Endodermal cell (in vitro differentiated cells): ENCODE results near the gene UBQLN2. TPM values are rescaled to one million over a fixed set of nuclear protein-coding genes. Genes with fewer than 3 reads are reported as not detected.

ENCODE experiments used
- DNase-seq: peaks from one replicate; pipeline ENCODE4 v3.0.0-alpha.2; 2017
- H3K27ac ChIP-seq: 2 replicates; pipeline ENCODE4 v1.5.1; 2013; ENCODE audit warnings: mild to moderate bottlenecking, low read depth, low read length, moderate library complexity
- H3K27me3 ChIP-seq: 2 replicates; pipeline ENCODE4 v1.6.1; 2013; ENCODE audit warnings: mild to moderate bottlenecking, low read length, moderate library complexity; ENCODE audit not compliant: insufficient read depth, control insufficient read depth, poor library complexity, severe bottlenecking
- H3K36me3 ChIP-seq: 2 replicates; pipeline ENCODE4 v1.7.0; 2013; ENCODE audit warnings: mild to moderate bottlenecking, low read length, moderate library complexity; ENCODE audit not compliant: control insufficient read depth, insufficient read depth
- H3K4me1 ChIP-seq: one replicate; pipeline ENCODE4 v1.7.0; 2013; ENCODE audit warnings: low read length; ENCODE audit not compliant: control insufficient read depth, insufficient read depth
- H3K4me3 ChIP-seq: 2 replicates; pipeline ENCODE4 v1.5.1; 2013; ENCODE audit warnings: mild to moderate bottlenecking, low read length, moderate library complexity
- H3K9ac ChIP-seq: 2 replicates; pipeline ENCODE4 v1.6.1; 2013; ENCODE audit warnings: mild to moderate bottlenecking, low read length, moderate library complexity; ENCODE audit not compliant: poor library complexity, severe bottlenecking; ENCODE audit errors: extremely low read depth
- H3K9me3 ChIP-seq: 2 replicates; pipeline ENCODE4 v1.6.1; 2013; ENCODE audit warnings: mild to moderate bottlenecking, low read length, moderate library complexity; ENCODE audit not compliant: control insufficient read depth
- H3K27ac Mint-ChIP-seq: 2 replicates; pipeline ENCODE4 v1.8.0; 2020; ENCODE audit warnings: mixed read lengths
- H3K27me3 Mint-ChIP-seq: 2 replicates; pipeline ENCODE4 v1.8.0; 2021; ENCODE audit warnings: mild to moderate bottlenecking, mixed read lengths; ENCODE audit not compliant: insufficient read depth
- H3K36me3 Mint-ChIP-seq: 2 replicates; pipeline ENCODE4 v1.8.0; 2020; ENCODE audit warnings: low read depth, mixed read lengths
- H3K4me1 Mint-ChIP-seq: 2 replicates; pipeline ENCODE4 v1.8.0; 2020; ENCODE audit warnings: mixed read lengths
- H3K4me3 Mint-ChIP-seq: 2 replicates; pipeline ENCODE4 v1.8.0; 2020; ENCODE audit warnings: mild to moderate bottlenecking, moderate library complexity, mixed read lengths
- H3K9me3 Mint-ChIP-seq: 2 replicates; pipeline ENCODE4 v1.8.0; 2020; ENCODE audit warnings: mild to moderate bottlenecking, mixed read lengths
- CTCF ChIP-seq: fragments of 200-600 bp; sonication (generic); conservative IDR thresholded peaks from 2 replicates; pipeline ENCODE4 v1.5.0; 2021; ENCODE audit warnings: antibody characterized with exemption, mild to moderate bottlenecking
- WGBS, 2 experiments: methylation state at CpG; one replicate each; pipeline versions ENCODE4 v1.1.5 to v1.1.7; 2013; ENCODE audit warnings: missing lambda C conversion rate in 2 of 2, mixed read lengths in 1 of 2; ENCODE audit not compliant: insufficient coverage in 1 of 2, insufficient read length in 1 of 2; 5-methylcytosine and 5-hydroxymethylcytosine counted together
- total RNA-seq, 2 donors: library from RNA; stranded (reverse); fragmentation: NEBNext Ultra II Directional in 1 of 2; extraction: Animal tissue kit (Norgen Biotek cat#: 25700) in 1 of 2; gene quantifications; 2 replicates in 1 of 2; 3 replicates in 1 of 2; pipeline ENCODE4 v1.2.1, GENCODE V29; 2021

The UBQLN2 gene
- total RNA-seq, 2 donors from 2014 or later, result 28.9 to 31.3 TPM

- Mint-ChIP-seq H3K9me3 (peaks cover 17% of the 10 kb centered on the region), H3K27me3 (no peaks in the 10 kb centered on the region), H3K27ac (no peak overlapping the region), H3K4me3 (no peak overlapping the region), H3K36me3 (no peaks in the 10 kb centered on the region), H3K4me1 (no peaks in the 10 kb centered on the region)
- H3K9me3 ChIP-seq, result no peaks in the 10 kb centered on the region
- H3K36me3 ChIP-seq, result no peaks in the 10 kb centered on the region
- H3K4me3 ChIP-seq, result no peak overlapping the region
- no peak for TF ChIP-seq CTCF
- no peaks in the 10 kb centered on the region for H3K27me3 ChIP-seq
- no peak overlapping the region for H3K27ac ChIP-seq
- no peak for DNase-seq
- 93% methylated on average over 2 of the region's 2 CpGs; no CpG with 5 or more reads in 1 of the 2 experiments for WGBS, 2 experiments
- no peaks in the 10 kb centered on the region for H3K4me1 ChIP-seq
- H3K9ac ChIP-seq, result no peak overlapping the region
Observed at GRCh38 chrX:56557376-56557929, 6.0 kb upstream of the UBQLN2 start.

GRCh38 chrX:56564164-56564885 is 898 bp downstream of the UBQLN2 start:
- peak overlapping the region; percentile 90 for H3K27ac Mint-ChIP-seq
- Histone ChIP-seq H3K27ac (peak overlapping the region; percentile 86), H3K4me3 (peak overlapping the region; percentile 96), H3K36me3 (peaks cover 8% of the 10 kb centered on the region), H3K4me1 (no peaks in the 10 kb centered on the region), H3K9me3 (no peaks in the 10 kb centered on the region), H3K27me3 (no peaks in the 10 kb centered on the region), H3K9ac (peak overlapping the region; percentile 85)
- H3K36me3 Mint-ChIP-seq, result peaks cover 7% of the 10 kb centered on the region
- H3K9me3 Mint-ChIP-seq, result peaks cover 30% of the 10 kb centered on the region
- TF ChIP-seq CTCF, result no peak
- WGBS, 2 experiments, result 4% methylated on average over 23 of the region's 23 CpGs; no CpG with 5 or more reads in 1 of the 2 experiments
- no peak for DNase-seq
- H3K4me1 Mint-ChIP-seq, result peaks cover 4% of the 10 kb centered on the region
- peak overlapping the region; percentile 57 for H3K4me3 Mint-ChIP-seq
- no peaks in the 10 kb centered on the region for H3K27me3 Mint-ChIP-seq

GRCh38 chrX:56564921-56565840 is 1.8 kb downstream of the UBQLN2 start:
- 14 to 20% methylated on average over 1 to 18 of the region's 20 CpGs for WGBS, 2 experiments
- Histone ChIP-seq H3K27me3 (no peaks in the 10 kb centered on the region), H3K36me3 (peaks cover 14% of the 10 kb centered on the region), H3K4me1 (no peaks in the 10 kb centered on the region), H3K9me3 (no peaks in the 10 kb centered on the region), H3K27ac (no peak overlapping the region), H3K4me3 (peak overlapping the region; percentile 96), H3K9ac (peak overlapping the region; percentile 85)
- Mint-ChIP-seq H3K4me3 (peak overlapping the region; percentile 57), H3K36me3 (peaks cover 7% of the 10 kb centered on the region), H3K9me3 (peaks cover 29% of the 10 kb centered on the region), H3K27ac (no peak overlapping the region), H3K27me3 (no peaks in the 10 kb centered on the region), H3K4me1 (peaks cover 4% of the 10 kb centered on the region)
- no peak for DNase-seq
- TF ChIP-seq CTCF, result no peak
